Hematopoietic multipotent progenitor cell treated with erythropoietin and hydrocortisone succinate and interleukin-3 and kit ligand, for 15 days (in vitro differentiated cells): ENCODE results near the gene ABHD1.

Experiments used
- DNase-seq: peaks from one replicate; pipeline ENCODE4 v3.0.0-alpha.2; 2015; ENCODE audit warnings: low spot score

Gene ABHD1

GRCh38 chr2:27086724-27087593, 36.7 kb upstream of the ABHD1 start, which contains the start of gene KHK:
Gene KHK, plus strand, starts transcription at chr2:27086772. Its CDS starts 488 bp downstream, at chr2:27087260.
- DNase-seq, result no peak

- DNase-seq, result no peak
These were observed 35.7 kb upstream of the ABHD1 start for GRCh38 chr2:27087823-27088410.

GRCh38 chr2:27088634-27089033, 35.0 kb upstream of the ABHD1 start:
- DNase-seq, result no peak

GRCh38 chr2:27089111-27089954, 34.3 kb upstream of the ABHD1 start:
- DNase-seq, result no peak

GRCh38 chr2:27091746-27092695, 31.6 kb upstream of the ABHD1 start:
- DNase-seq, result no peak

GRCh38 chr2:27092696-27093429, 30.8 kb upstream of the ABHD1 start:
- no peak for DNase-seq

GRCh38 chr2:27093430-27094352, 29.9 kb upstream of the ABHD1 start:
- no peak for DNase-seq

- DNase-seq, result no peak
These were observed 29.1 kb upstream of the ABHD1 start for GRCh38 chr2:27094353-27094984.

- no peak for DNase-seq
These were observed 28.2 kb upstream of the ABHD1 start for GRCh38 chr2:27095427-27095744.

- DNase-seq, result peak; percentile 52
These were observed 27.6 kb upstream of the ABHD1 start for GRCh38 chr2:27095745-27096651.

- DNase-seq, result no peak
These were observed 26.8 kb upstream of the ABHD1 start for GRCh38 chr2:27096748-27097297.

- DNase-seq, result no peak
These were observed 26.3 kb upstream of the ABHD1 start for GRCh38 chr2:27097341-27097740.

- no peak for DNase-seq
These were observed 24.2 kb upstream of the ABHD1 start for GRCh38 chr2:27099334-27099955.

- no peak for DNase-seq
These were observed 23.6 kb upstream of the ABHD1 start for GRCh38 chr2:27100036-27100435.

GRCh38 chr2:27102329-27102728, 21.3 kb upstream of the ABHD1 start:
- no peak for DNase-seq

GRCh38 chr2:27105981-27106380, 17.6 kb upstream of the ABHD1 start:
- no peak for DNase-seq

- DNase-seq, result no peak
These were observed 15.4 kb upstream of the ABHD1 start for GRCh38 chr2:27108221-27108620.
